Neural progenitor cell (in vitro differentiated cells): ENCODE measurements around the gene MAD2L2. TPM values are rescaled to one million over a fixed set of nuclear protein-coding genes. Genes with fewer than 3 reads are reported as not detected.

Experiments used
- DNase-seq: peaks from one replicate; pipeline ENCODE4 v3.0.0-alpha.2; 2016; ENCODE audit warnings: low spot score
- H2AFZ ChIP-seq: fragments of 200-600 bp; sonication (generic); replicated peaks from 2 replicates; pipeline ENCODE4 v1.6.1; 2016; ENCODE audit warnings: antibody characterized with exemption
- H3F3A ChIP-seq: fragments of 200-600 bp; sonication (generic); 2 replicates; pipeline ENCODE4 v1.6.1; 2016; ENCODE audit warnings: antibody characterized with exemption, low read depth
- H3K27ac ChIP-seq: fragments of 200-600 bp; sonication (generic); 2 replicates; pipeline ENCODE4 v1.5.1; 2016; ENCODE audit warnings: mild to moderate bottlenecking
- H3K27me3 ChIP-seq: fragments of 200-600 bp; sonication (generic); 2 replicates; pipeline ENCODE4 v1.6.1; 2016; ENCODE audit warnings: mild to moderate bottlenecking, moderate library complexity
- H3K36me3 ChIP-seq: fragments of 200-600 bp; sonication (generic); 2 replicates; pipeline ENCODE4 v1.5.1; 2016
- H3K4me1 ChIP-seq: fragments of 200-600 bp; sonication (generic); 2 replicates; pipeline ENCODE4 v1.6.1; 2016; ENCODE audit warnings: mixed run types
- H3K4me2 ChIP-seq: fragments of 200-600 bp; sonication (generic); 2 replicates; pipeline ENCODE4 v1.6.1; 2016
- H3K4me3 ChIP-seq: fragments of 200-600 bp; sonication (generic); 2 replicates; pipeline ENCODE4 v1.5.1; 2016
- H3K79me2 ChIP-seq: fragments of 200-600 bp; sonication (generic); 2 replicates; pipeline ENCODE4 v1.6.1; 2016; ENCODE audit warnings: low read depth
- H3K9ac ChIP-seq: fragments of 200-600 bp; sonication (generic); 2 replicates; pipeline ENCODE4 v1.6.1; 2016
- H3K9me3 ChIP-seq: fragments of 200-600 bp; sonication (generic); 2 replicates; pipeline ENCODE4 v1.5.1; 2016; ENCODE audit warnings: low read depth
- H4K20me1 ChIP-seq: fragments of 200-600 bp; sonication (generic); 2 replicates; pipeline ENCODE4 v1.6.1; 2016; ENCODE audit warnings: low read depth
- H3K27ac Mint-ChIP-seq: 3 replicates; pipeline ENCODE4 v1.8.0; 2021; ENCODE audit warnings: mixed read lengths
- H3K27me3 Mint-ChIP-seq: 2 replicates; pipeline ENCODE4 v1.8.0; 2022; ENCODE audit warnings: low read depth, mild to moderate bottlenecking, inconsistent platforms, moderate library complexity, mixed read lengths; ENCODE audit not compliant: insufficient read depth
- H3K36me3 Mint-ChIP-seq: 3 replicates; pipeline ENCODE4 v1.8.0; 2021; ENCODE audit warnings: mixed read lengths
- H3K4me1 Mint-ChIP-seq: 3 replicates; pipeline ENCODE4 v1.8.0; 2021; ENCODE audit warnings: mixed read lengths
- H3K4me3 Mint-ChIP-seq: 3 replicates; pipeline ENCODE4 v1.8.0; 2021; ENCODE audit warnings: mild to moderate bottlenecking, moderate library complexity, mixed read lengths
- H3K9me3 Mint-ChIP-seq: 3 replicates; pipeline ENCODE4 v1.8.0; 2020; ENCODE audit warnings: mixed read lengths
- EZH2 ChIP-seq: fragments of 200-600 bp; sonication (generic); IDR thresholded peaks from 2 replicates; pipeline ENCODE4 v1.6.1; 2017; ENCODE audit warnings: antibody characterized with exemption, mild to moderate bottlenecking, moderate library complexity
- EZH2phosphoT487 ChIP-seq: fragments of 200-600 bp; sonication (generic); IDR thresholded peaks from 2 replicates; pipeline ENCODE4 v1.6.1; 2017; ENCODE audit warnings: antibody characterized with exemption
- total RNA-seq: library from RNA; depleted of rRNA; stranded (reverse); fragments of >200 nt; gene quantifications from 2 replicates; pipeline ENCODE4 v1.2.3, GENCODE V29; 2015; ENCODE audit warnings: low replicate concordance
- TF ChIP-seq, protein P1 (sequence below): fragments of 200-600 bp; sonication (generic); IDR thresholded peaks from 2 replicates; pipeline ENCODE4 v1.5.1; 2017; ENCODE audit warnings: antibody characterized with exemption, mild to moderate bottlenecking

Gene MAD2L2
- total RNA-seq, 1 donor from 2014 or later = 108 TPM

DNA sequence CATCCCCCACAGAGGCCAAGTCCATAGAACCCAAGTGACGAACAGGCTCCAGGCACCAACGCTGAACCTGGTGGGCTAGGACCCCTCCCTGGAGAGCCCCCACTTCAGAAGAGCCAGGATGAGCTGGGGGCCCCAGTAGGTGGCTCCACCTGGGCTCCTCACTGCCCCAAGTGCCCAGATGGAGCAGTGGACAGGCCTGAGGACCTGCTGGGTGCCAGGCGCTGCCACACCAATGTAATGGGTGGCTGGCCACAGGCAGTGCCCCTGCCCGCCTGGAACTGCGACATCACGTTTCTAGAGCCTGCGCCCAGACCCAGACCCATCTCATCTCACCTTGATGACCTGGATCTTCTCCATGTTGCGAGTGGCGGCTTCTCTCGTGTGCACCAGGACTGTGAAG lies 5.6 kb downstream of the MAD2L2 start:
- Histone ChIP-seq H3K27ac (no peak overlapping the region), H3K36me3 (no peaks in the 10 kb centered on the region)
- peaks cover 12% of the 10 kb centered on the region for H3K36me3 Mint-ChIP-seq

DNA sequence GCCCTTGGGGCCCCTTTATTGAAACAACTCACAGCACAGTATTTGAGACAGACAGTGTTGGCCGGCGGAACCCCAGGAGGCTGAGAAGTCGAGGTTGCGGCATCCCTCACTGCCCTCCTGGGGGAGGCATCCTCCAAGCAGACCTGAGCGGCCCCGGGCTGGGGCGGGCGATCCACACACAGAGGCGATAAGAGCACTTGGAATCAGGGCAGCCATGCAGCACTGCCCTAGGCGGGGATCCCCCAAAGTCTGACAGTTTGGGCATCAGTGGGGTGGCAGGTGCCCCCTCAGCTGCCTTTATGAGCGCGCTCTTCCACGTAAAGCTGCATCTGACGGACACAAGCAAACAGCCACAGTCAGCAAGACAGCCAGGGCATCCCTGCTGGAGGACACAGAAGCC lies 6.5 kb downstream of the MAD2L2 start:
- H3K27ac ChIP-seq = no peak overlapping the region
- peaks cover 3% of the 10 kb centered on the region for H3F3A ChIP-seq
- TF ChIP-seq, protein P1, sequence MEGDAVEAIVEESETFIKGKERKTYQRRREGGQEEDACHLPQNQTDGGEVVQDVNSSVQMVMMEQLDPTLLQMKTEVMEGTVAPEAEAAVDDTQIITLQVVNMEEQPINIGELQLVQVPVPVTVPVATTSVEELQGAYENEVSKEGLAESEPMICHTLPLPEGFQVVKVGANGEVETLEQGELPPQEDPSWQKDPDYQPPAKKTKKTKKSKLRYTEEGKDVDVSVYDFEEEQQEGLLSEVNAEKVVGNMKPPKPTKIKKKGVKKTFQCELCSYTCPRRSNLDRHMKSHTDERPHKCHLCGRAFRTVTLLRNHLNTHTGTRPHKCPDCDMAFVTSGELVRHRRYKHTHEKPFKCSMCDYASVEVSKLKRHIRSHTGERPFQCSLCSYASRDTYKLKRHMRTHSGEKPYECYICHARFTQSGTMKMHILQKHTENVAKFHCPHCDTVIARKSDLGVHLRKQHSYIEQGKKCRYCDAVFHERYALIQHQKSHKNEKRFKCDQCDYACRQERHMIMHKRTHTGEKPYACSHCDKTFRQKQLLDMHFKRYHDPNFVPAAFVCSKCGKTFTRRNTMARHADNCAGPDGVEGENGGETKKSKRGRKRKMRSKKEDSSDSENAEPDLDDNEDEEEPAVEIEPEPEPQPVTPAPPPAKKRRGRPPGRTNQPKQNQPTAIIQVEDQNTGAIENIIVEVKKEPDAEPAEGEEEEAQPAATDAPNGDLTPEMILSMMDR = no peak
- no peak for TF ChIP-seq EZH2phosphoT487
- TF ChIP-seq EZH2 = no peak
- Mint-ChIP-seq H3K9me3 (no peaks in the 10 kb centered on the region), H3K4me1 (peaks cover 4% of the 10 kb centered on the region), H3K36me3 (peaks cover 12% of the 10 kb centered on the region), H3K4me3 (no peak overlapping the region), H3K27ac (no peak overlapping the region), H3K27me3 (peaks cover 2% of the 10 kb centered on the region)
- H3K4me3 ChIP-seq = no peak overlapping the region
- no peaks in the 10 kb centered on the region for H3K4me1 ChIP-seq
- no peaks in the 10 kb centered on the region for H3K9me3 ChIP-seq
- H3K79me2 ChIP-seq = peaks cover 19% of the 10 kb centered on the region
- DNase-seq = no peak
- no peak overlapping the region for H2AFZ ChIP-seq
- H4K20me1 ChIP-seq = peaks cover 29% of the 10 kb centered on the region
- H3K27me3 ChIP-seq = no peaks in the 10 kb centered on the region
- no peak overlapping the region for H3K9ac ChIP-seq
- no peak overlapping the region for H3K4me2 ChIP-seq
- no peaks in the 10 kb centered on the region for H3K36me3 ChIP-seq

More for the DNA sequence above, 5.6 kb downstream of the MAD2L2 start:
- Mint-ChIP-seq H3K4me3 (no peak overlapping the region), H3K27me3 (peaks cover 2% of the 10 kb centered on the region), H3K9me3 (no peaks in the 10 kb centered on the region), H3K4me1 (peaks cover 7% of the 10 kb centered on the region), H3K27ac (no peak overlapping the region)
- Histone ChIP-seq H3K4me1 (no peaks in the 10 kb centered on the region), H3K4me3 (no peak overlapping the region), H4K20me1 (peaks cover 38% of the 10 kb centered on the region), H3K9ac (no peak overlapping the region), H3K27me3 (no peaks in the 10 kb centered on the region), H3K9me3 (no peaks in the 10 kb centered on the region), H3K4me2 (no peak overlapping the region), H3F3A (peaks cover 9% of the 10 kb centered on the region), H3K79me2 (peaks cover 27% of the 10 kb centered on the region), H2AFZ (no peak overlapping the region)
- no peak for DNase-seq
- TF ChIP-seq EZH2phosphoT487 = no peak
- TF ChIP-seq, protein P1 = no peak
- no peak for TF ChIP-seq EZH2

DNA sequence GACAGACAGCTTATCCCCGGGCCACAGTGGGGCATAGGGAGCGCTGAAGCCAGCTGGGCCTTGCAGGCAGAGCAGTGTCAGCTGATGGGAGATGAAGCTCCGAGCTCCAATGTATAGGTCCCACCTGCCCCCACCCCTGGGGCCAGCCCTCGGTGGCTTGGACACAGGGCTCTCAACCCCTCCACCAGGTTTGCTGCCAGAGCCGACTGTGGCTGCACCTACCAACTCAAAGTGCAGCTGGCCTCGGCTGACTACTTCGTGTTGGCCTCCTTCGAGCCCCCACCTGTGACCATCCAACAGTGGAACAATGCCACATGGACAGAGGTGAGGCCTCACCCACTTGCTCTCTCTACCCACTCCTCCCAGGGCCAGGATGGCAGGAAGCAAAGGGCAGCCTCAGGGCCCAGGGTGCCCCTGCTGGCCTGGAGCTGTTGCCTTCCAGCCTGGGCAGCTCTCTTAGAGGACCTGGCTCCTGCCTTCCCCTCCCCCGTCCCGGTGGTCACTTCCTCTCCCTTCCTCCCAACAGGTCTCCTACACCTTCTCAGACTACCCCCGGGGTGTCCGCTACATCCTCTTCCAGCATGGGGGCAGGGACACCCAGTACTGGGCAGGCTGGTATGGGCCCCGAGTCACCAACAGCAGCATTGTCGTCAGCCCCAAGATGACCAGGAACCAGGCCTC lies 7.7 kb downstream of the MAD2L2 start:
- peaks cover 6% of the 10 kb centered on the region for H3K79me2 ChIP-seq
- no peak overlapping the region for H3K4me3 ChIP-seq
- Mint-ChIP-seq H3K27ac (no peak overlapping the region), H3K4me3 (no peak overlapping the region), H3K36me3 (peaks cover 10% of the 10 kb centered on the region), H3K27me3 (peaks cover 2% of the 10 kb centered on the region), H3K9me3 (no peaks in the 10 kb centered on the region), H3K4me1 (peaks cover 5% of the 10 kb centered on the region)
- H3K27ac ChIP-seq = no peak overlapping the region
- no peak overlapping the region for H3K9ac ChIP-seq
- H3K4me1 ChIP-seq = no peaks in the 10 kb centered on the region
- no peak for DNase-seq
- H3K9me3 ChIP-seq = no peaks in the 10 kb centered on the region
- H3K27me3 ChIP-seq = no peaks in the 10 kb centered on the region
- H4K20me1 ChIP-seq = peaks cover 19% of the 10 kb centered on the region
- no peak overlapping the region for H2AFZ ChIP-seq
- no peaks in the 10 kb centered on the region for H3F3A ChIP-seq
- no peaks in the 10 kb centered on the region for H3K36me3 ChIP-seq
- TF ChIP-seq, protein P1 = no peak
- no peak overlapping the region for H3K4me2 ChIP-seq
